HuH-7.5 (cell line): ENCODE data around the gene RAD9A.
A peak's percentile ranks its signal among the peaks of the same experiment; 100 is the strongest.

Experiments
- DNase-seq: peaks from one replicate; pipeline ENCODE4 v3.0.0; 2011; ENCODE audit warnings: low spot score

Gene RAD9A

DNA sequence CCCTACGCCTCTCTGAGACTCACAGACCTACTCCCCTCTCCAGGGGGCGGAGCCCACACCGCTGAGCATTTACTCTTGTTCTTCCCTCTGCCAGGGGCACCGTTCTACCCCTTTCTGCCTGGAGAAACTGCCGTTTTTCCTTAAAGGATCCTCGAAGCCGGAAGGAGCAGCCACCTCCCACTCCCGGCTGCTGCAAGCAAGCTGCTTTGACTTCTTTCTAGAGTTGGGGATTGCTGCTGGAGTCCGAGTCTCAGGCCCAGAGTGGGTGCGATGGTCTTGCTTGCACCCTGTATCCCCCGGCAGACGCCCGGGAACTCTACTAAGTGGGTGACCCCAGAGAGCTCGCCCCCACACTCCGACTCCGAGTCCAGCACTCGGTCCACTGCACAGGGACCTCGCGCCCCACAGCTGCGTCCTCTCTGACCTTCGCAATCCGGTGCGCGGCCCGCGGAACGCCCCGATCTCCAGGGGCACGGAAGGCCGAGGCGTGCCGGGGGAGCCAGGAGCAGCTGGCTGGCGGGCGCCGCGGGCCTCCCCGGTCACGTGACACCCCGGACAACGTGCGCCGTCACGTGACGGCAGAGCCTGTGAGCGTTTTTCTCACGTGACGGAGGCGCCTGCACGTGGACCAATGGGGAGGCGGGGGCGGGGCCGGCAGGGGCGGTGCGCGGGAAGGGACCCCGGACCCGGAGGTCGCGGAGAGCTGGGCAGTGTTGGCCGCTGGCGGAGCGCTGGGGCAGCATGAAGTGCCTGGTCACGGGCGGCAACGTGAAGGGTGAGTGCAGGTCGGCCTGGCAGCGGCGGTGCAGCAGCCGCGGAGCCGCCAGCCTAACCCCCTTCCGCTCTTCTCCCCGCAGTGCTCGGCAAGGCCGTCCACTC, at the start of gene RAD9A:
Gene RAD9A, plus strand, starts transcription at position 683 of the 879 bp plus-strand sequence. Its CDS starts 59 bp downstream, at position 742.
- peak; percentile 100 for DNase-seq

DNA sequence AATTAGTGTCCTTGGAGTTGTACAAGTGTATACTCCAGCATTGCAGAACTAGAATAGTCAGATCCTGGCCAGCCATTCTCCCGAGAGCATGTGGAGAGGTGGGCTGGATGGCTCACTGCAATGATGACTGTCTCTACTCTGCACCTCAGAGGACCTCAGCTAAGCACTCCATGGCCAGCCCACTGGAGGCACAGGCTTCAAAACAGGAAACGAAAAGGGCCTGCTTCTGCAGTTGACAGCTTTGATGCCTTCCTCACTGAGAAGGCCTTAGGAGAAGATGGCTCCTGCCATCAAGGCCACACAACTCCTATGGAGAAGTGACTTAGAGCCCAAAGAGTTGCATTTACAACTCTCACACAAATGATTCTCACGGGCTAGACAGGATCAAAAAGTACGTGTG, 47.5 kb upstream of the RAD9A start:
- DNase-seq = no peak

DNA sequence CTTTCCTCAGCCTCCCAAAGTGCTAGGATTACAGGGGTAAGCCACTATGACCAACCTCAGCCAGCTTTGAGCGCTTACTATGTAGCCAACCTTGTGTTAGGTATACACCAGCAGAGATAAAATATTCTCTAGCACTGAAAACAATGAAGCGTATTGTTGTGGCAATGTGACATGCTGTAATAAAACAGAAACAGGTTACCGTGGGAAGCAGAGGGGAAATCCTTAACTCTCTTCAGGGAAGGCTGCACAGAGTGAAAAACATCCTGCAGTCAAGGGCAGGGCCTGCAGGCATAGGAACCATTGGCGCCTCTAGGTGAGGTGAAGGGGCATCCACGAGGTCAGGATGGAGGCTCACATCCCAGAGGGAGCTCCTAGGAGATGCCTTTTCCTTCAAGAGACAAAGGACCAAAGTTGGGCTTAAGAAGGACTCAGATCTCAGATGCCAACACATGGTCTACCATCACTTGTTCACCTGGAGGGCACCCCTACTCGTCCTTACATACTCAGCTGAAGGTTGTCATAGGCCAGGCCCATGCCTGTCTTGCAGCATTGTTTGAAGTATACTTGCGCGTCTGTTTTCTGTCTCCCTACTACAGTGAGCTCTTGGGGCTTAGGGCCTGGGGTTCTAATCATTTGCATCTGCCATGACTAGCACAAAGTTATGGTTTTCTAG, 46.4 kb upstream of the RAD9A start:
- DNase-seq = no peak

DNA sequence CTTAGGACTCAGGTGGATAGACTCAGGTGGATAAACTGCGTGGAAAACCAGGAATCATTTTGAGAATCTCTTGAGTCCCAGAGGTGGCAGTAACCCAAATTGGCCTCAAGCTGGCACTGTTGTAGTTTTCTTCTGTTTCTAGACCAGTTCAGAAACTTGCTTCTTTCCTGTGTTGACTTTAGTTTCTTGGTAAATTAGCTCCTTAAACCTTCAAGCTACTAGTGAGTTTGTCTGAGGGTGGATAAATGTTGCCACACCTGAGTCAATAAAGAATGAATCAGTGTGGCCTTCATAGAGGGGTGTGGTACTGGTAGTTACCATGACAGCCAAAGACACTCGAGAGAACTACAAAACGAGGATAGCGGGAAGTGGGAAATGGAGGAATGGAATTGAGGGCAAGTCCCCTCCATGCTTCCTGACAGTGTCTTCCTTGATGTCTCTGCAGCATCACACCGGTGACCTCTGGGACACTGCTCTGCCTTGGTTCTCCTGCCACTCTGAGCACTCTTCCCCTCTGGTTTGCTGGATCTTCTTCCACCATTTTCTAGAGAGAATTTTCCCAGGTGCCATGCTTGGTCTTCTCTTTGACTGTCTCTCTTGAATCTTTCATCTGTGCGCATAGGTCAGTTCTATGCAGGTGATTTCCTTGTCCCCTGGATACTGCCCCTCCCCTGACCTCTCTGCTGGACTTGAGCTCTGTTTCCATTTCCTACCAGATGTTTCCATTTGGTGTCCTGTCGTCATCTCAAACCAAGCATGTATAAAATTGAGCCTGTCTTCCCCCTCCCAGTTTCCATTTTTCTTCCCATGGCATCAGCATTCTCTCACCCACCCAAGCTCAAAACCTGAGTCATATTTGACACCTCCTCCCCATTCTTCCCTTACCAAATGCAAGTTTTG, 45.6 kb upstream of the RAD9A start:
- DNase-seq = no peak

DNA sequence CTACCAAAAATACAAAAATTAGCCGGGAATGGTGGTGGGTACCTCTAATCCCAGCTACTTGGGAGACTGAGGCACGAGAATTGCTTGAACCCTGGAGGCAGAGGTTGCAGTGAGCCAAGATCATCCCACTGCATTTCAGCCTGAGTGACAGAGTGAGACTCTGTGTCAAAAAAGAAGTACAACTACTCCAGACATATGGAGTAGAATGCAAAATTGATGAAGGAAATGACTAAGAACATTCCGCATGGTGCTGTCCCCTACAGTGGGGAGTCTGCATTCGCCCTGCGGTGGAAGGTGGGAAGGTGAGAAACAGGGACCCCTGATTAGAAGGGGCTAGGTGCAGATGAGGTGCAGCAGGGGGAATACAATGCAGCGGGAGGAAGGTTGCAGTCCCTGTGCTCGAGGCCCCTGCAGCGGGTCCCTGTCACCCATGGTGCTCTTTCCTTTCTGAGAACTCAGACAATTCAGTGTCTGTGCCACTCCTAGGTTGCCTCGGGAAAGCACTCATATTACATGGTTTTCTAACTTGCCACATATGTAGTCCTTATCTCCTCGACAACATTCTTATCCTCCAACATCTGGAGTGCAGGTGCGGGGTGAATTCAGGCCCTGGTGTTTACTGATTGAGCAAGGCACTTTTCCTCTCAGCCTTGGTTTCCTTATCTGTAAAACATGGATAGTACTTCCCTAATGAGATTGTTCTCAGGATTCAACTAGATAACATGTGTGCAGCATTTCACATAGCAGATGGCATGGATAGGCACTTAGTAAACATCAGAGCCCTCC, 43.6 kb upstream of the RAD9A start:
- no peak for DNase-seq

DNA sequence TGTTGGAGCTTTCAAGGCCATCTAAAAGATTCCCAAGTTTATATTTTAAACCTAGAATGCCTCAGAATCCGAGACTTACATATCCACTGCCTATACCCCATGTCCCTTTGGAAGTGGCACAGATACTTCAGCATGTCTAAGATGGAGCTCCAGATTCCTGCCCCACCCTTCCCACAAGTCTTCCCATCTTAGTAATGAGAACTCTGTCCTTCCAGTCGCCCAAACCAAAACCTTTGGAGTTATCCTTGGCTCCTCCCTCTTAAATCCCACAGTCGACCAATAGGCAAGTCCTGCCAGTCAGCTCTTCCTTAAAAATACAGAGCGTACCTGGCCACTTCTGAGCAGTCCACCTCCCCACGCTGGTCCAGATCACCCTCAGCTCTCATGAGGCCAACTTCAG, 42.8 kb upstream of the RAD9A start:
- no peak for DNase-seq

DNA sequence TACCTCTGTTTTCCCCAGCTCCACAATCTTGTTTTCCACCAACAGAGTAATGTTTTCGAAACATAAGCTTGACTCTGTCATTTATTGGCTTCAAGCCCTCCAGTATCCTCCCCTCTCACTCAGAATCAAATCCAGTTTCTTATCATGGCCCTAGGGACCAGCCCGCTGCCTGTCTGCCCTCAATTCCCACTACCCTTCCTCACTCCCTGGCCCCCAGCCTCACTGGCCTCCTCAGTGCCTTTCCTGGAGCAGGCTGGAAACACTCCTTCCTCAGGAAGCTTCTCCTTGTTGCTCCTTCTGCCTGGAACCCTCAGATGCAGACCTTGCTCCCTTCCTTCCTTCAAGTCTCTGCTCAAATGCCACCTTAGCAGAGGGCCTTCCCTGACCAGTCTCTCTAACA, 42.3 kb upstream of the RAD9A start:
- DNase-seq = no peak

DNA sequence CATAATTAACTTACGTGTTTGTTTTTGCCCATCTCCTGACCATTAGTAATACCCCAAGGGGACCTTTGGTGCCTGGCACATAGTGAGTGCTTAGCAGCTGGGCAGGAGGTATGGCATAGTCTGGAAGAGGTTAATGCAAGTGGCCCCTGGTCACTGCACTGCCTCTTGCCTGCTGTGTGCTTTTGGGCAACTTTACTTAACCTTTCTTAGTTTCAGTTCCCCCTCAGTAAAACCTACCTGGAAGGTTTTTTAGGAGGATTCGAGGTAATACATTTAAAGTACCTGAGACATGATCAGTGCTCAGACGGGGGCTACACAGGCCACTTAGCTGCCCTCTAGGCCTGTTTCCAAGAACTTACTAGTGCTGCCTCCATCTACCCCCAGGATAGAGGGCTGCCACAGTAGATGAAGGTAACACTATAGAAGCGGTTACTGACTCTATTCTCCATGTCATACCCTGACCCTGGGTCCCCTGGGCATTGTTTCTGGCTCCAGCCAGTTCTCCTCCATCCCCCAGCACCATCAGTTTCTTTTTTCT, 41.8 kb upstream of the RAD9A start:
- no peak for DNase-seq

DNA sequence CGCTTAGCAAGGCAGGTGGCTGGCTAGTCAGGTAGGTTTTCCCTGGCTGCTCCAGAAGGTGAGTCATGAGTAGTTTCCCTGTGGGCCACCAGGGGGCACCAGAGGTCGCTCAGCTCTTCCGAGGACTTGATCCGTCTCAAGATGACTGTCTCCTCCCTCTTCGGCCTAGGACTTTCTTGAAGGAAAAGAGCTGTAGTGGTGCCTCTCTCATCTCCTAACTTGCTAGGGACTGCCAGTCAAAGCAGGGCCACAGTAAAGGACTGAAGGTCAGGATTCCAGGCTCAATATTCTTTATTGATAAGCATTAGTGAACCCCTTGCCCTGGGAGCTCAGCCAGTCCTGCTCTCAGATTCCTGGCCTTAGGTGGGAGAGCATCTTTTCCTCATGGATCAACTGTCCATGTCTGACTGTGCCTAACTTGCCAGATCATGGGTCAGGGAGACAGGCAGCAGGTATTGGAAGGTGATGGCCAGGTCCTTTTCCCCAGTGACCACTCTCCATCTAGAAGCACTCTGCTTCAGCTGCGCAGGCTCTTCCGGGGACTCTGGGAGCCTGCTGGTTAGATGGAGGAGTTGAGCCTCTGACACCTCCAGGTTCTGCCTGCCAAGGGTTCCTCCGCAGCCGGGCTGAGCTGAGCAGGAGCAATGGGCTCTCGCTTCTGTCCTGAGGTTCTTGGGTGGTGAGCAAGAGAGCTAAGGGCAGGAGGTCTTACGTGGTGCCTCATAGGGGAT, 40.3 kb upstream of the RAD9A start:
- DNase-seq = peak; percentile 96

DNA sequence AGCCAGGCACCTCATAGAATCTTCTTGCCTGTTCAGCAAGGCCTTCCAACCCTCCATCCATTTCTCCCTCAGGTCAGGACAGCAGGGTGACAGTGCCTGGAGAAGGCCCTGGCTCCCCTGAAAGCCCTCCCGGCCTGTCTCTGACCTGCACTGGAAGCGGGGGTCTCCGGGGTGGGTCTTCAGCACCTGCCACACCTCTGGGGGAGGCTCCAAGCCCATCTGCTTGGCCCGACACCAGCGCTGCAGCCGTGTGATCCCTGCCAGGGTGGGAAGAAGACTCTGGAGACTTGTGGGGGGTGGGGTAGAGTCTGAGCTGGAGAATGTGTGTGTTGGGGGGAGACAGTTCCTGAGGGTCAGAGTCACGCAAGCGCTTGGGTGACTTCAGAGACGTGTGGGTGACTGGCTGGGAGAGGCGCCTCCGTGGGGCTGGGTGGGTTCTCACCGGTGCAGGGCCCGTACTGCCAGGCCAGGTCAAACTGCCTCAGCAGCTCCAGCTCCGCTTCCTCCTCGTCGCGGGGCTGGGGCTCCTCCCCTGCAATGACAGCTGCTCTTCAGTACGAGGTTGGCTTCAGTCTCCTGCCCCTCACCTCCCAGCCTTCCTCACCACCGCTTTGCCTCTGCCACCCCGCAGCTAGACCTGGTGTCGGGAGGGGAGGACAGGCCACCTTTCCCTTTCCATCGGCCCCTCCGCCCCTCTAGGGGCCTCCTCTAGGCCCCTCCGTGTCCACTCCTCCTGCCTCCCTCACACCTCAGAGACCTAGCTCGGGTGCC, 39.1 kb upstream of the RAD9A start:
- DNase-seq = no peak

DNA sequence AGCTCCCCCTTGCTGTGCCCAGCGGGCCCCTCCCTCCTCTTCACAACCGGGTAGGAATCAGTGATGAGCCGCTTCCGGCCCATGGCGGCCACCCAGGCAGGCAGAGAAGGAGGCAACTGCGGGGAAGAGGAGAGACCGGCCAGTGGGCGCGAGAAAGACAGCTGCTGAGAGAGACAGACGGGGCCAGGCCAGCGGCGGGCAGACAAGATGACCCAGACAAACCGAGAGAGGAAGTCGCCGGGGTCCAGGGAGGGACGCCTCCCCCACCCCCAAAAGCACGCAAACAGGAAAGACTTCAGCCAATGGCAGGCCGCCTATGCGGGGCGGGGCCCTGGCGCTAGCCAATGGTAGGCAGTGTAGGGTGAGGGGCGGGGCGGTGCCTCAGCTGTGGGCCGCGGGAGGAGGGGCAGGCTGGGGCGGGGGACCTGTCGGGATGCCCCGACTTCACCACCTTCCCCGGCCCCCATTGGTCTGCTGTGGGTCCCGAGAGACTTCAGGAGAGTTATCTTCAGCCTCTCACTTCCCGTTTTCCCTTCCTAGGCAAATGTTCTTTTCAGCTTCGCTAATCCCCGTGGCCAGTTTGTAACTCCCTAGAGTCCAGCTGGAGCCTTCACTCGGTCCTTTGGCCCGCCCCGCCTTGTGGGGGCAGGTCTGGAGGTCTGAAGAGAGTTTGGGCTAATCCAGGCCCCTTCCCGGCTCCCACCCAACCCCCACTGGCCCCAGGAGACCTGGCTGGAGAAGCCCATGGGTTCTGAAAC, 38.3 kb upstream of the RAD9A start, which contains the start of gene POLD4:
Gene POLD4, minus strand, starts transcription at position 230 of the 758 bp plus-strand sequence. Its CDS starts 147 bp downstream, at position 83.
- DNase-seq = peak; percentile 100

DNA sequence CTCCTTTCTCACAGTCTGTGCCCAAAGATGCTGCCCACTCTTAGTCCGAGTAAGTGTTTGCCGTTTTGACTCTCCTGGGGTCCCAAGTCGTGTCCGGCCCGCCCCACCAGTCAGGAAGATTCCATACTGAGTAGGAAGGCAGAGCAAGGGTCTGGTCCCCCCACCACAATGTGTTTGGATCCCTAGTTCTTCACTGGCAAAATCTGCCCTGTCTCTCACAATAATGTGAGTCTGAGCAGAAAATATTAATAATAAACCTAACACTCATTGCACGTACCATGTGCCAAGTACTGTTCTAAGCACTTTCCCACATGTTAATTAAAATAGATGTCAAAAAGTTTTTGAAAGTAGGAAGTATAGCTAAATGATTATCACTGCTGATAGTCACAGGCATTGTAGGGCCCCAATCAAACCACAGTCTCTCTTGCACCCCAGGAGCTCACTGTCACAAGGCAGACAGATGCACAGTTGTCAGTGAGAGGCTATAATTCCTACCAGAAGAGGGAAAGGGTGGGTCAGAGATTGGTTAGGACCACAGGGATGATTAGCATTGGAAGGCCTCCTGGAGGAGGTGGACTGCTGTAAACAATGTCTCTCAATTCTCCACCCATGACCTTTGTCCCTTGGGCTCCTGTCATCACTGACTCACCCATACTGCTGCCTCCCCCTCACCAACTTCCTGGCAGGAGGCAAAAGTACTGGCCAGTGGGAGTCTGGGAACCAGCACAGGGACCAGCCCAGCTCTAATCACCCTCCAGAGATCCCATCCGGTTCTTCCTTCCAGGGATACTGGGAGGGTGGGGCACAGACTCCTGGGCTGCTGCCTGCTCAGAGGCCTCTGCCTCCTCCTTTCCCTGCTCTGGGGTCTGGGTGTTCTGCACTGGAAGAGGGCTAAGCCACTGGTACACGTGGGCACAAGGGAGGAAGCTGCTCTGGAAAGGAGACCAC, 37.4 kb upstream of the RAD9A start:
- peak; percentile 99 for DNase-seq

DNA sequence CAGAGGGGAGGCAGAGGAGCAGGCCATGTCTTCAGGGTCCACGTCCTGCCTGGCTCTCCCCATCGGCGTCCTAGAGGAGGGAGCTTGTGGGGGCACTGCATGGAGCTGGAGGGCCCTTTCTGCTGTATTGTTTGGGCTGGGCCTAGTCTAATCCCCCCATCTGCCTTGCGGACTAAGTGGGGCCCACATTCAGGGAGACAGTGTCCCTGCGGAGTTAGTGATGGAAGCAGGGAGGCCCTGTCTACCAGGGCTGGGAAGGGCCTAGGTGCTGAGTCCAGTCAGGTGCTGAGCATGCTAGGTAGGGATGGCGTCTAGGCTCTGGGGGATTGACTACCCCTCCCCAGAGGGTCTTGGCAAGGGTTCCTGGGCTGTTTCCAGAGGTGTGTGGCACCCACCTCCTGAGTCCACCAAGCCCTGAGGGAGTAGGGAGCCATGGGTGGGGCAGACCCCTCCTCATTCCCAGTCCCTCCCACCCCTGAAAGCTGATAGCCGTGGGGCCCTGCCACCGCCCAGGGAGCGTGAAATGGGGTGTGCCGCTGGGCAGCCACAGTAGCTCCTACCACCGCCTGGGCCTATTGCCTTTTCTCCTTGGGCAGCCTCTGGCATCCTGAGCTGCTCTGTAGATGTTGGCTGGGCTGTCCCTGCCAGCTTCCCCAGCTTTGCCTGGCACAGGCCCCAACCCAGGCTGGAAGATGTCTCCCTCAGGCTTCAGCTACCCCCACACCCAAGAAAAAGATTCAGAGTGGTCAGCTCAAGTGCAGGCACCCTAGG, 36.6 kb upstream of the RAD9A start:
- peak; percentile 32 for DNase-seq

DNA sequence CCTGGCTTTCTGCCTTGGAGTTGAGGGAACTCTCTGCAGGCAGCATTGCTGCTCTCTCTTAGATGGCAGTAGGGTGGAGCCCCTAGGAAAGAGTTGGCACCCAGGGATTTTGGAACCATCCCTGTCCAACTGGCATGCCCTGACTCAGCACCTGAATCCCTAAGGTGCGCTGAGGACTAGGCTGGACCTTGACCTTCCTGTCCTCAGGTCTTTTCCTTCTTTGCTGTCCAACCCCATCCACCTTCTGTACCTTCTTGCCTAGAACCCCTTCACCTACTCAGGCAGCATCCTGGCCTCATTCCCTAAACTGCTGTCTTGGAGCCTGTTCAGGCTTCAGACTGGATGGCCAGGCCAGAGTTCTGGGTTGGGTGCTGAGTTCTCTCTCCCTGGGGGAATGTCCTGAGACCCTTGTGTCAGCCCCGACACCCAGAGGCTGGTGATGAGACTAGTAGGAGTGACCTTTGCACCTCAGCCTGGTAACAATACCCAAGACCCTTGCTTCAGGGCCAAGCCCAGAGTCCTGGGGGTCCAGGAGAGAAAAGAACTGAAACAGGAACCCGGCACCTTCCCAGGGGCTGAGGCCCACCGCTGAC, 35.9 kb upstream of the RAD9A start:
- peak; percentile 22 for DNase-seq

DNA sequence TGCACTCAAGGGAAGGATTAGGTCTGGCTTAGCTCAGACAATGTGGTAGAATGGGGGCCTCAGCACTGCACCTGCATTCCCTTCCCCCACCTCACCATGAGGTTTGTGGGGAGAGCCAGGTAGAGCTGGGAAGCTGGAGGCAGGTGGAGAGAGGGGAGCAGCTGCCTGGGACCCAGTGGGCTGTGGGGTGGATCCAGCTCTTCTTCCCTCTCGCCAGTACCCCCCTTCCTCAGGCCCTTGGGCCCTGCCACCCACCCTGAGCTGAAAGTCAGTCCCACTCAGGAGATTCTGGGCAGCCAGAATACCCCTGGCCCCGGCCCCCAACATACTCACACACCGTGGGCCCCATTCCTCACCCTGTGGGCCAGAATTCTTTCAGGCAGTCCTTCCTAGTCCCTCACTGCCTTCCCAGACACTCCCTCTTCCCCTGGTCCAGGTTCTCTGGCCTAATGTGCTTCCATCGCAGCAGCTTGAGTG, 35.4 kb upstream of the RAD9A start:
- DNase-seq = peak; percentile 19

DNA sequence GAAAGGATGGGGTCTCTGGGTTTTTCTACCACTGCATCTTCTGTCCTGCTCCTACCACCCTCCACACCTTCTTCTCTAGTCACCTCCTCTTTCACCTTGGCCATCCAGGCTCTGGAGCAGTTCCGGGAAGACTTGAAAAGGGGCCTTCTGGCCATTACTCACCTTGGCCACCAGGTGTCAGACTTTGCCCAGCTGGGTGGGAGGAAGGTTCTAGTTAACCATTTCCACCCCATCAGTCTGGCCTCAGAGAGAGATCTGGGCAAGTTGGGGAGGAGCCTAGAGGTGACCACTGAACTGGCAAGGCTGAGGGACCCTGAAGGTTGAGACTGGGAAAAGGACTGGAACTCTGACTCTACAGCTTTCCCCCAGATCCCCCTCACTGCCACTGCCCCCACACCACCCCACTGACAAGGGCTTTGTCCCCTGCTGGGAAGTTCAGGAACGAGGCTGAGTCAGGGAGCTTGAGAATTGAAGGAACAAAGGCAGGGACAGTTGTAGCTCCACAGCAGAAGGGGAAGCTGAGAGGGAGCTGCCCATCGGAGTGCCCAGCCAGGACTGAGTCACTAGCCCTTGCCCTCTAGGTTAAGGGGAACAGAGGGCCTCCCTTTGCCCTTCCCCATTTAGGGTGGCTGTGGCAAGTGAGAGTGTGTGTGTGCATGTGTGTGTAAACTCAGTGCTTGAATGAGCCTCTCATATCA, 34.8 kb upstream of the RAD9A start:
- peak; percentile 100 for DNase-seq
